Fibroblast of lung (primary cell): ENCODE data around the gene XPC. TPM values are rescaled to one million over a fixed set of nuclear protein-coding genes. Genes with fewer than 3 reads are reported as not detected.

ENCODE experiments used
- DNase-seq, 2 donors: peaks; one replicate each; pipeline versions ENCODE4 v3.0.0 to v3.0.0-alpha.2; 2010; ENCODE audit warnings: low read depth in 2 of 2
- H2AFZ ChIP-seq: 2 replicates; pipeline ENCODE4 v1.5.1; 2012; ENCODE audit warnings: low read length, control low read depth, inconsistent platforms
- H3K27ac ChIP-seq: 2 replicates; pipeline ENCODE4 v1.5.1; 2011; ENCODE audit warnings: low read length, control low read depth; ENCODE audit not compliant: insufficient read depth
- H3K27me3 ChIP-seq: 2 replicates; pipeline ENCODE4 v1.5.1; 2011; ENCODE audit warnings: mild to moderate bottlenecking, low read length; ENCODE audit not compliant: control insufficient read depth, insufficient read depth
- H3K36me3 ChIP-seq: 2 replicates; pipeline ENCODE4 v1.5.1; 2011; ENCODE audit warnings: low read length; ENCODE audit not compliant: control insufficient read depth, insufficient read depth
- H3K4me1 ChIP-seq: 2 replicates; pipeline ENCODE4 v1.5.1; 2011; ENCODE audit warnings: low read length; ENCODE audit not compliant: control insufficient read depth, insufficient read depth; ENCODE audit errors: extremely low read depth
- H3K4me2 ChIP-seq: 2 replicates; pipeline ENCODE4 v1.5.1; 2011; ENCODE audit warnings: low read length, control low read depth; ENCODE audit not compliant: insufficient read depth; ENCODE audit errors: extremely low read depth
- H3K4me3 ChIP-seq, 4 experiments: fragments of 200-600 bp in 1 of 4; sonication (generic) in 1 of 4; replicated peaks in 1 of 4; 2 replicates each; pipeline ENCODE4 v1.5.1; 2011 to 2016; ENCODE audit warnings: low read length in 4 of 4, low read depth in 3 of 4, mild to moderate bottlenecking in 3 of 4, control low read depth in 2 of 4, inconsistent platforms in 1 of 4, mixed read lengths in 1 of 4; ENCODE audit not compliant: insufficient read depth in 1 of 4; ENCODE audit errors: control extremely low read depth in 1 of 4
- H3K79me2 ChIP-seq: 2 replicates; pipeline ENCODE4 v1.5.1; 2012; ENCODE audit warnings: mild to moderate bottlenecking, low read length, inconsistent platforms; ENCODE audit not compliant: control insufficient read depth, insufficient read depth
- H3K9ac ChIP-seq: 2 replicates; pipeline ENCODE4 v1.5.1; 2011; ENCODE audit warnings: mild to moderate bottlenecking, low read length, control low read depth; ENCODE audit not compliant: insufficient read depth
- H3K9me3 ChIP-seq: 2 replicates; pipeline ENCODE4 v1.5.1; 2012; ENCODE audit warnings: low read depth, low read length; ENCODE audit not compliant: control insufficient read depth, insufficient read depth
- H4K20me1 ChIP-seq: 2 replicates; pipeline ENCODE4 v1.5.1; 2011; ENCODE audit warnings: low read length; ENCODE audit not compliant: control insufficient read depth, insufficient read depth; ENCODE audit errors: extremely low read depth
- CTCF ChIP-seq, 2 donors: IDR thresholded peaks in 1 of 2; conservative IDR thresholded peaks in 1 of 2; 1 replicate in 1 of 2; 2 replicates in 1 of 2; pipeline ENCODE4 v1.5.1; 2011 to 2012; ENCODE audit warnings: low read length in 2 of 2, control low read depth in 1 of 2, inconsistent platforms in 1 of 2, low read depth in 1 of 2, mild to moderate bottlenecking in 1 of 2
- EZH2 ChIP-seq: IDR thresholded peaks from 2 replicates; pipeline ENCODE4 v1.5.1; 2012; ENCODE audit warnings: low read length, control low read depth, mild to moderate bottlenecking; ENCODE audit errors: missing control alignments
- polyA plus RNA-seq, 2 donors: library from polyadenylated mRNA; depleted of rRNA in 1 of 2; stranded (reverse) in 1 of 2; unstranded in 1 of 2; fragments of >200 nt; gene quantifications; 2 replicates each; pipeline ENCODE4 v1.2.1, GENCODE V29; 2011 to 2012; ENCODE audit warnings: missing spikeins in 1 of 2
- total RNA-seq: library from RNA; depleted of rRNA; stranded (reverse); fragments of >200 nt; gene quantifications from 2 replicates; pipeline ENCODE4 v1.2.1, GENCODE V29; 2014

Gene XPC
- total and polyA plus RNA-seq, 2 donors (not counting 1 experiment from before 2014, with no cell fraction given): 18.4 to 95.6 TPM

GRCh38 chr3:14096742-14097141 is 81.7 kb downstream of the XPC start:
- DNase-seq: no peak
- Histone ChIP-seq H3K79me2 (no peaks in the 10 kb centered on the region), H3K9me3 (no peaks in the 10 kb centered on the region), H2AFZ (no peak overlapping the region), H3K27ac (no peak overlapping the region), H3K4me3 (no peak overlapping the region), H3K9ac (no peak overlapping the region), H3K36me3 (no peaks in the 10 kb centered on the region), H3K4me1 (no peaks in the 10 kb centered on the region), H3K4me2 (no peak overlapping the region), H3K27me3 (no peaks in the 10 kb centered on the region), H4K20me1 (no peaks in the 10 kb centered on the region)
- no peak for TF ChIP-seq CTCF (conservative IDR thresholded peaks at IDR 0.05 in 1 of 2, IDR thresholded peaks at IDR 0.05 in 1 of 2; ENCODE audit: low read depth in 1 of 2, low read length in 2 of 2)
- no peak for TF ChIP-seq EZH2

Other genes starting within 250 kb of the XPC start
- gene CHCHD4, start 53.7 kb downstream of the XPC start, total RNA-seq: 15.9 and 16.3 TPM in 2 replicates
- gene CHCHD4, start 53.7 kb downstream of the XPC start, polyA plus RNA-seq: 12.7 and 14.7 TPM in 2 replicates
- gene TMEM43, start 53.5 kb downstream of the XPC start, total RNA-seq: 87.1 and 114 TPM in 2 replicates
- gene TMEM43, start 53.5 kb downstream of the XPC start, polyA plus RNA-seq: 116 and 180 TPM in 2 replicates
- gene LSM3, start 216 bp upstream of the XPC start, total RNA-seq: 5.1 and 5.9 TPM in 2 replicates
- 14.9 and 20.0 TPM in 2 replicates for gene LSM3, start 216 bp upstream of the XPC start, polyA plus RNA-seq
- gene SLC6A6, start 224.0 kb upstream of the XPC start, total RNA-seq: 8.5 and 8.9 TPM in 2 replicates
- gene SLC6A6, start 224.0 kb upstream of the XPC start, polyA plus RNA-seq: 10.9 and 24.0 TPM in 2 replicates